Progenitor cell of endocrine pancreas (in vitro differentiated cells): ENCODE results near the gene PLA2G4E. TPM values are rescaled to one million over a fixed set of nuclear protein-coding genes. Genes with fewer than 3 reads are reported as not detected.

Source experiments
- DNase-seq: peaks from one replicate; pipeline ENCODE4 v3.0.0; 2021; ENCODE audit warnings: low spot score; ENCODE audit not compliant: unreplicated experiment
- H3K27ac Mint-ChIP-seq: 2 replicates; pipeline ENCODE4 v1.8.0; 2021; ENCODE audit warnings: mild to moderate bottlenecking, moderate library complexity, mixed read lengths
- H3K27me3 Mint-ChIP-seq: 2 replicates; pipeline ENCODE4 v1.8.0; 2021; ENCODE audit warnings: mixed read lengths
- H3K36me3 Mint-ChIP-seq: 2 replicates; pipeline ENCODE4 v1.8.0; 2022; ENCODE audit warnings: mixed read lengths; ENCODE audit not compliant: insufficient read depth
- H3K4me1 Mint-ChIP-seq: 2 replicates; pipeline ENCODE4 v1.8.0; 2021; ENCODE audit warnings: low read depth, mixed read lengths
- H3K4me3 Mint-ChIP-seq: 2 replicates; pipeline ENCODE4 v1.8.0; 2021; ENCODE audit warnings: low read depth, mild to moderate bottlenecking, moderate library complexity, mixed read lengths
- H3K9me3 Mint-ChIP-seq: 2 replicates; pipeline ENCODE4 v1.8.0; 2021; ENCODE audit warnings: low read depth, mixed read lengths
- total RNA-seq: library from RNA; stranded (reverse); gene quantifications from 2 replicates; pipeline ENCODE4 v1.2.1, GENCODE V29; 2021
- TF ChIP-seq, protein P1 (sequence below): fragments of 200-600 bp; sonication (generic); IDR thresholded peaks from one replicate; pipeline ENCODE4 v1.5.0; 2021; ENCODE audit warnings: antibody characterized with exemption, mild to moderate bottlenecking; ENCODE audit not compliant: unreplicated experiment

The PLA2G4E gene
- total RNA-seq, 1 donor from 2014 or later = not detected

DNA sequence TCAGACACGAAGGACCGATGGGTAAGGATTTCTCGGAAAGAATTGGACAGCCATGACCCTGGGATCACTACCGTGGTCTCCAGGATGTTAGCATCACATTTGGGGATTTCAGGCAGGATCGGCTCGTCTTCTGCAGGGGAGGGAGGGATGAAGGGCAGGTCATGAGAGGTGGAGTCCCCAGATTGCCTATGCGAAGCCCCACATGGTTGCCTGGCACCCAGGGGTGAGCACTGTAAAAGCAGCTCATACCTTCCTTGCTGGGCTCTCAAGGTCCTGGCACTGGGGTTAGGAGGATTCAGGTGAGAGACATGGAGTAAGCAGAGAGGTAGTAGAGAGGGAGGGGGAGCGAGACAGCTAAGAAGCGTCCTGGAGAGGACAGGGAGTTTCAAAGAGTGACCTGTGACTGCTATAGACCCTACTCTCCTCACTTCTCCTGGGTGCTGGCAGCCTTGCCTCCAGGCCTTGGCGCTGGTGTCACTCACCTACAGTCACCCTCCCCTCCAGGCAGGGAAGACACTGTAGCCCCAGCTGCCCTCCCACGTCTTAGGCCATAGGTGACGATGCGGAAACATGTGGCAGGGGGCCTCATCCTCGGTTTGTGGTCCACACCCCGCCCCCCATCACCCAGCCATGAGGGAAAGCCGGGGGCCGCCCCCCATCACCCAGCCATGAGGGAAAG is 33.5 kb downstream of the PLA2G4E start:
- no peaks in the 10 kb centered on the region for H3K36me3 Mint-ChIP-seq
- TF ChIP-seq, protein P1, sequence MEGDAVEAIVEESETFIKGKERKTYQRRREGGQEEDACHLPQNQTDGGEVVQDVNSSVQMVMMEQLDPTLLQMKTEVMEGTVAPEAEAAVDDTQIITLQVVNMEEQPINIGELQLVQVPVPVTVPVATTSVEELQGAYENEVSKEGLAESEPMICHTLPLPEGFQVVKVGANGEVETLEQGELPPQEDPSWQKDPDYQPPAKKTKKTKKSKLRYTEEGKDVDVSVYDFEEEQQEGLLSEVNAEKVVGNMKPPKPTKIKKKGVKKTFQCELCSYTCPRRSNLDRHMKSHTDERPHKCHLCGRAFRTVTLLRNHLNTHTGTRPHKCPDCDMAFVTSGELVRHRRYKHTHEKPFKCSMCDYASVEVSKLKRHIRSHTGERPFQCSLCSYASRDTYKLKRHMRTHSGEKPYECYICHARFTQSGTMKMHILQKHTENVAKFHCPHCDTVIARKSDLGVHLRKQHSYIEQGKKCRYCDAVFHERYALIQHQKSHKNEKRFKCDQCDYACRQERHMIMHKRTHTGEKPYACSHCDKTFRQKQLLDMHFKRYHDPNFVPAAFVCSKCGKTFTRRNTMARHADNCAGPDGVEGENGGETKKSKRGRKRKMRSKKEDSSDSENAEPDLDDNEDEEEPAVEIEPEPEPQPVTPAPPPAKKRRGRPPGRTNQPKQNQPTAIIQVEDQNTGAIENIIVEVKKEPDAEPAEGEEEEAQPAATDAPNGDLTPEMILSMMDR = no peak
- no peak overlapping the region for H3K4me3 Mint-ChIP-seq
- DNase-seq = no peak
- peaks cover 17% of the 10 kb centered on the region for H3K27me3 Mint-ChIP-seq
- no peak overlapping the region for H3K27ac Mint-ChIP-seq
- no peaks in the 10 kb centered on the region for H3K9me3 Mint-ChIP-seq
- H3K4me1 Mint-ChIP-seq = no peaks in the 10 kb centered on the region

DNA sequence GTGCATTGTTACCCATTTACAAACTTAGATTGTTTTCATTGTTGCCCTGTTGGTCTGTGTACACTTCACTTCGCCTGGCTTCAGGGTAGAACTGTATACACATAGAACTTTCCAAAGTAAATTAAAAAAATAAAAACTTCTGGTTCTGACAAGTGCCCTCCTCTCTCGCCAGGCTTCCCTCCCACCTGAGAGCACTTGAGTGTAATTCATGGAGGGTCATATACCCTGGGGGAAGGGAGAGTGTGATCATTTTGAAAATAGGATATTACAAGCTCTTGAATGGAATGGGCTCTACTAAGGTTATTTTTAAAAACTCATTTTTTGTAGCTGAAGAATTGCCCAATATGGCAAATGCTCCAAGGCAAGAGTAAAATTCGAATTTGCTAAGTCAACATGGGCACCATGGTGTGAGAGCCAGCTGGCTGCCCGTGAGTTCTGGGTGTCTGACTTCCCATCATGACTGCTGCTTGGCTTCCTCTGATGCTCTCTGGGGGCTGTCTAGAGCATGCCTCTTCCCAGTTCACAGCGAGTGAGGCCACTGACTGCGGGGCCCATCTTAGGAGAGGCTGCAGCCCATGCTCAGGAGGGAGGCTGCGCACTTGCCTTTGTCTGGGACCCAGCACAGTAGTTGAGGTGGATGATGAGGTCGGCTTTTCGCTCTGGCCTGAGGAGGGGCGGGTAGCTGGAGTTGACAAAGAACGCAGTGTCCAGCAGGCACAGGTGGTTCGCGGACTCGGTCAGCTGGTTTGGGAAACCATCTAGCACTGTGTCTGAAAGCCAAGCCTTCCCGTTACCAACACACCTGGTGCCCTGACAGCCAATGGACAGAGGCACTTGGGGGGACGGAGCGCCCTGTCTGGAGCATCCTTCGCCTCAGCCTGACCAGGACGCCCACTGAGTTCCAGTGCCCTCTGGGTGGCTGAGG is 35.3 kb downstream of the PLA2G4E start:
- no peak for DNase-seq
- H3K4me1 Mint-ChIP-seq = peaks cover 4% of the 10 kb centered on the region
- no peaks in the 10 kb centered on the region for H3K9me3 Mint-ChIP-seq
- no peaks in the 10 kb centered on the region for H3K36me3 Mint-ChIP-seq
- H3K27me3 Mint-ChIP-seq = peaks cover 20% of the 10 kb centered on the region
- no peak overlapping the region for H3K4me3 Mint-ChIP-seq
- TF ChIP-seq, protein P1 = no peak
- H3K27ac Mint-ChIP-seq = no peak overlapping the region

DNA sequence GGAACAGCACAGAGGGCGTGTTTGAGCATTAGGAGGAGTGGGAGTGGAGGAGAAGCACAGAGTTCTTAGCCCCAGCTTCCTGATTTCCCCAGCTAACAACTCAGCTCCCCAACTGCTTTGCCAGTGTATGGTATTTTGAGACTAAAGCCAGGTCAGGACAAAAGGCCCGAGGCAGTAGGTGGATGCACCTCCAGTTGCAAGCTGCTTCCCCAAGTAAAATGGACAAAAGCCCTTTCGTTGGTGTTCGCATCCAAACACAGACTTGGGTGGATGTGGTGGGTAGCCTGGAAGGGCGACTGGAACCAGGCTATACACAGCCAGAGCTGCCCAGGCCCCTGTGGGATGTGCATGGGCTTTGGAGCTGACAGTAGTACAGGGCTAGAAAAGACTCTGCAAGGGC is 36.2 kb downstream of the PLA2G4E start:
- no peaks in the 10 kb centered on the region for H3K36me3 Mint-ChIP-seq
- H3K4me3 Mint-ChIP-seq = no peak overlapping the region
- peaks cover 20% of the 10 kb centered on the region for H3K27me3 Mint-ChIP-seq
- no peaks in the 10 kb centered on the region for H3K9me3 Mint-ChIP-seq
- no peak for DNase-seq
- H3K4me1 Mint-ChIP-seq = peaks cover 13% of the 10 kb centered on the region
- H3K27ac Mint-ChIP-seq = peak overlapping the region; percentile 83
- TF ChIP-seq, protein P1 = no peak

DNA sequence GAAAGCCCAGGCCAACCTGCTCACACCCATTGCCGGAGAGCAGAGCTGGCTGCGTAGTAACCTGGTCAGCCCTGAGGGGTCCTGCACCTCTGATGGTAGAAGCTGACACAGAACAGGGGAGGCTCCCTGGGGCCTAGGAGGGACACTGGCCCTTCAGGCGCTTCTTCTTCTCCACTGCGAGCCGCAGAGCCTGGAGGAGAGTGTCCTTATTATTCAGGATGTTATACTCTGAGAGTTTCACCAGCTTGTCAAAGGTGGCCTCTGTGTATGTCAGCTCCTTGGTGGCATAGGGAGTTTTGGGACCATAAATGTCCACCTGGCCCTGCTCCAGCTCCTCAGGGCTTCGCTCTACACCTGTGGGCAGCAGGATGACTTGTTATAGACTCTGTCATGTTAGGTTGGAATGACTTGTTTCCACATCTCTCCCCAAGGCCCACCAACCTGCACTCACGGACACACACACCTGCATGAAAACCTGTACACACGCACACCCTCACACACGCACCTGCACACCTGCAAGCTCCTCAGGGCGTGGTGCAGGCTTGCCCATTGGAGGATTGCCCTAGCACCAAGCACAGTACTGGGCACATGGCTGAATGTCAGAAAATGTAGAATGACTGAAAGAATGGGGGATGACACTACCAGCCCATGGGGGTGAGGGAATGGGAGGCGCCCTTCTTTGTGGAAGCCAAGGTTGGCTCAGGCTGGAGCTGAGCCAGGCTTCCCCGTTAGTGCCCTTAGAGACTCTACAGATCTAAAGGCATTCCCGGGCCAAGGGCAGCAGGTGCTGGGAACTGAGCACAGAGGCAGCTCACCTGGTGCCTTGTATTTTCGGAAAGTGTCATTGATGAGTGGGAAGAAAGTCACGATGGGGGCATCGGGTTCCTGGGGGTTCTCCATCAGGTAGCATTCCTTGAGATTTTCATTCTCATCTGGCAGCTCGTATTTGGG is 36.9 kb downstream of the PLA2G4E start:
- Mint-ChIP-seq H3K4me3 (no peak overlapping the region), H3K36me3 (no peaks in the 10 kb centered on the region), H3K27ac (peak overlapping the region; percentile 83), H3K9me3 (no peaks in the 10 kb centered on the region), H3K4me1 (peaks cover 14% of the 10 kb centered on the region), H3K27me3 (peaks cover 20% of the 10 kb centered on the region)
- TF ChIP-seq, protein P1 = no peak
- no peak for DNase-seq
